ENCODE data around the gene GNGT2. TPM values are rescaled to one million over a fixed set of nuclear protein-coding genes. Genes with fewer than 3 reads are reported as not detected.
"Not testable (repeated sequence)": the region's sequence is repeated elsewhere in the genome, so short reads cannot be mapped to it uniquely, and the experiment has no call there.

GNGT2 gene
- total RNA-seq, 1 experiment from 2014 or later: not detected

- DNase-seq (ENCODE audit: low read depth): not testable (repeated sequence)
These were observed 34.4 kb downstream of the GNGT2 start for GRCh38 chr17:49175978-49176377.

DNA sequence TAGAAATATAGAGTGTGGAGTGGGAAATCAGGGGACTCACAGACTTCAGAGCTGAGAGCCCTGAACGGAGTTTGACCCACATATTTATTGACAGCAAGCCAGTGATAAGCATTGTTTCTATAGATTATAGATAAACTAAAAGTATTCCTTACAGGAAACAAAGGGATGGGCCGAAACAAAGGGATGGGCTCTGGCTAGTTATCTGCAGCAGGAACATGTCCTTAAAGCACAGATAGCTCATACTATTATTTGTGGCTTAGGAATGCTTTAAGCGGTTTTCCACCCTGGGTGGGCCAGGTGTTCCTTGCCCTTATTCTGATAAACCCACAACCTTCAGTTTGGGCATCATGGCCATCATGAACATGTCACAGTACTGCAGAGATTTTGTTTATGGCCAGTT, 39.7 kb downstream of the GNGT2 start:
- not testable (repeated sequence) for DNase-seq (ENCODE audit: low read depth)

DNA sequence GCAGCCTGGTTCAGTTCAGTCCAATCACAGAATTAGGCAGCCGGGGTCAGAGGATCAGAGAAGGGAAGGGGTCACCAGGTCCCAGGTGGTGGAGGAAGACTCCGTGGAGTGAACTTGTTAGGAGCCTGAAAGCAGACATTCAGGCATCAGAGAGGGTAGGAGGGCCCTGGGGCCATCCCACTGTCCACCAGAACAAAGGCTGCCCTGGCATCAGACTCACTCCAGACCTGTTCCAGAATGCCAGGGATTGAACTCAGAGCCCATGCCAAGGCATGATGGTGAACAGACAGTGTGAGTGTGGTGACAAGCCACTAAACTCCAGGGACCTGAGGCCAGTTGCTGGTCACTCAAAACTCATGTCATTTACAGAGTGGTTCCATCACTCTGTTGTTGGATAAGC, 40.2 kb downstream of the GNGT2 start:
- no peak for DNase-seq (ENCODE audit: low read depth)

DNA sequence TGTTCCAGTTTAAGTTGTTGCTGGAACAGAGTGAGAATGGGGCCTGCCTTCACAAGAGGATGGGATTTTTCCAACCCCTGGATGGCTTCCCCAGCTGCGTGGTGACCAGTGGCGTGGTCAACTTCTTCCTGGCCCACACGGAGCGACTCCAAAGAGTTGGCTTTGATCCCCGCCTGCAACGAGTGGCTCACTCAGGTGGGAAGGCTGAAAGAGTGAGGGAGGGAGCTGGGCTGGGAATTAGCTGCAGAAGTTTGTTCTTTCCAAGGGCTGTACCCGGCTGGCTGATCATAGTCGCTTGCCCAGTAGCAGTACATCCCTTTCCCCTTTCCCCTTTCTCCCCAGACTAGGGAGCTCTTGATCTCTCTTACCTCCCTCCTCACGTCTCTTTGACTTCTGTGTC, 41.7 kb downstream of the GNGT2 start:
- DNase-seq (ENCODE audit: low read depth): no peak

- no peak for DNase-seq (ENCODE audit: low read depth)
These were observed 45.2 kb downstream of the GNGT2 start for GRCh38 chr17:49165143-49165542.

GRCh38 chr17:49162866-49163265, 47.5 kb downstream of the GNGT2 start:
- no peak for DNase-seq (ENCODE audit: low read depth)

GRCh38 chr17:49157784-49158183, 52.6 kb downstream of the GNGT2 start:
- DNase-seq (ENCODE audit: low read depth): no peak

GRCh38 chr17:49156256-49156655, 54.1 kb downstream of the GNGT2 start:
- DNase-seq (ENCODE audit: low read depth): no peak

Other genes starting within 250 kb of the GNGT2 start
- not detected in 2 replicates for gene GIP, start 242.0 kb downstream of the GNGT2 start, total RNA-seq (2014; rRNA removed)
- 5.6 and 6.4 TPM in 2 replicates for gene IGF2BP1, start 213.2 kb downstream of the GNGT2 start, total RNA-seq (2014; rRNA removed)
- gene B4GALNT2, start 77.8 kb downstream of the GNGT2 start, total RNA-seq (2014; rRNA removed): not detected in 2 replicates
- 0.19 TPM in 1 of 2 replicates, not detected in the other for gene ABI3, start 133 bp upstream of the GNGT2 start, total RNA-seq (2014; rRNA removed)
- gene PHOSPHO1, start 20.2 kb upstream of the GNGT2 start, total RNA-seq (2014; rRNA removed): 0.13 and 0.23 TPM in 2 replicates
- 9.8 and 11.0 TPM in 2 replicates for gene ZNF652, start 151.7 kb upstream of the GNGT2 start, total RNA-seq (2014; rRNA removed)
- 201 TPM in 2 replicates for gene PHB1, start 204.3 kb upstream of the GNGT2 start, total RNA-seq (2014; rRNA removed)